Measurements from ENCODE around the gene CA9.

- TF ChIP-seq, protein P1, sequence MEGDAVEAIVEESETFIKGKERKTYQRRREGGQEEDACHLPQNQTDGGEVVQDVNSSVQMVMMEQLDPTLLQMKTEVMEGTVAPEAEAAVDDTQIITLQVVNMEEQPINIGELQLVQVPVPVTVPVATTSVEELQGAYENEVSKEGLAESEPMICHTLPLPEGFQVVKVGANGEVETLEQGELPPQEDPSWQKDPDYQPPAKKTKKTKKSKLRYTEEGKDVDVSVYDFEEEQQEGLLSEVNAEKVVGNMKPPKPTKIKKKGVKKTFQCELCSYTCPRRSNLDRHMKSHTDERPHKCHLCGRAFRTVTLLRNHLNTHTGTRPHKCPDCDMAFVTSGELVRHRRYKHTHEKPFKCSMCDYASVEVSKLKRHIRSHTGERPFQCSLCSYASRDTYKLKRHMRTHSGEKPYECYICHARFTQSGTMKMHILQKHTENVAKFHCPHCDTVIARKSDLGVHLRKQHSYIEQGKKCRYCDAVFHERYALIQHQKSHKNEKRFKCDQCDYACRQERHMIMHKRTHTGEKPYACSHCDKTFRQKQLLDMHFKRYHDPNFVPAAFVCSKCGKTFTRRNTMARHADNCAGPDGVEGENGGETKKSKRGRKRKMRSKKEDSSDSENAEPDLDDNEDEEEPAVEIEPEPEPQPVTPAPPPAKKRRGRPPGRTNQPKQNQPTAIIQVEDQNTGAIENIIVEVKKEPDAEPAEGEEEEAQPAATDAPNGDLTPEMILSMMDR (IDR thresholded peaks at IDR 0.05; ENCODE audit: poor library complexity), result no peak
- TF ChIP-seq EZH2 (IDR thresholded peaks at IDR 0.05; ENCODE audit: borderline replicate concordance) (no peak), EZH2phosphoT487 (IDR thresholded peaks at IDR 0.05; ENCODE audit: low read depth, severe bottlenecking, unreplicated experiment) (no peak)
These were observed 2.1 kb downstream of the CA9 start for GRCh38 chr9:35675732-35676392.
